Kasumi-1 (cell line): ENCODE measurements around the gene FAM20C.
"Not testable (repeated sequence)": the region's sequence is repeated elsewhere in the genome, so short reads cannot be mapped to it uniquely, and the experiment has no call there.

Experiments
- DNase-seq, 2 experiments: peaks; one replicate each; lab custom pipeline; 2025; lab: John Stamatoyannopoulos, UW

The FAM20C gene

DNA sequence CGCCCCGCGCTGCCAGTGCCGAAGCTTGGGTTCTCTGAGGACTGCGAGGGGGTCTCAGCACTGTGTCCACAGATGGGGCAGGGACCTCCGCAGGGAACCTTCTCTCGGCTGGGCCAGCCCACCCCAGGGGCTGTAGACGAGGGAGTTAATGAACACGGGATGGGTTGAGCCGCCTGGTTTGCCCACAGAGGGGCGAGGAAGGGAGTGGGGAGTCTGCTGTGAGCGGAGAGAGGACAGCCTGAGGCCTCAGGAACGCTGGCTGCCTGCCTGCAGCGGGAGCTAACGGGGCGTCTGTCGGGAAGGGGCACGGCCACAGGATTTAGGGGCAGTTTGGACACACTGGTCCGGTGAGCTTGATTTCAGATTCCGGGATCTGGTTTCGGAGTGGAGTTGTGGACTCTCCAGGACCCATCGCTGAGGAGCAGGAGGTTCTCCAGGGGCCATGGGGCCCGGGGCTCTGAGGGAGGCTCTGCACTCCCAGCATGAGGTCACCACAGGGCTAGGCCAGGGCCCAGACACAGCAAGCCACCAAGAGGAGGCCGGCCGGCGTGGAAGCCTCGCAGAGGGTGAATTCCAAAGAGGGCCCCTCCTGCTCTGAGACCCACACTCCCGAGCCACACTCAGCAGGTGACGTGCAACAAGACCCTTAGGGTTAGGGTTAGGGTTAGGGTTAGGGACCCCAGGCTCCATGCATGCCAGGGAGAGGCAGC, 19.0 kb upstream of the FAM20C start:
- no peak for DNase-seq

DNA sequence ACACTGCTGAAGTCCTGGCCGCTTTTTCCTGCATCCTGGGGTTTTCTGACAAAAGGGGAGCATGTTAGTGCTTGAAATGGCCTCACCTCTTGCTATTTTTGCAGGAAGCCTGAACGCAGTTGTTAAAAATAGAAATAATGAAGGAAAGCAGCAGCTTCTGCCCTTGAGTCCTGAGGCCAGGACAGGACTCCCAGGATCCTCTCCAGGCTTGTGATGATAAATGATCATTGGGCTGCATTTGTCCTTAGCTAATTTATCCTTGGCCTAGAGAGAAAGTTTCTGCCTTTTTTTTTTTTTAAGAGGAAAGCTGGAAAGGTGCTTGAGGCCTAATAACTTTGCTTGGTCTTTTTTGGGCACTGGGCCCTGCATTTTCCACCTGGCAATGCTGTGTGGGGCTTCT, 17.7 kb upstream of the FAM20C start:
- no peak for DNase-seq

DNA sequence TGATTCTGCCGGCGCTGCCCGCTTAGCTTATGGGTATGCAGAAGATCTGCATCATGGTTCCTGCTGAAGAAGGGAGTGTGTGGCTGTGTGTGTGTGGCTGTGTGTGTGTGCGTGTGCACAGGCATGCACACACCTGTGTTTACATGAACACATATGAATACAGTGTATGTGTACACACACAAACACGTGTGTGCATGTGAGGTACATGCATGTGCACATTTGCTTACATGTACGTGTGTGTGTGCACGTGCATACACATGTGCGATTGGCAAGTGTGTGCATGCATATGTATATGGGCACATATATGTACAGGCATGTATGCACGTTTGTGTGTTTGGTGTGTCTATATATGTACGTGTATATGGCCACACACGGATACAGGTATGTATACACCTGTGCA, 16.4 kb upstream of the FAM20C start:
- DNase-seq = no peak

DNA sequence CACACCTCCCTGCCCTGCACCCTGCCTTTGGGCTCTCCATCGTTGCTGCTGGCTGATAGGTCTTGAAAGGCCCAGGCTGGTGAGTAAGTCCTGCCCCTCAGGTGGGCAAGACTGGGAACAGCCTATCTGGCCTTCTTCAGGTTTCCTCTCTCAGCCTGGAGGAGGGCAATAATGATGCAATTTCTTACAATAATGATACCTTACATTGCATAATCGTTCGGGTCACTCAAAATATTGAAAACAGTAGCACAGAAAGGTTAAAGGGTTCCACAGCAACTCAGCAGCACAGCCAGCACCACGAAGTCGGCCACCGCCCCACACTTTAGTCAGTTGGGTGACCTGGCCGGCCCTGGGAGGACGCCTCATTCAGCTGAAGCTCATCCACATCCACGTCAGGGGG, 16.0 kb upstream of the FAM20C start:
- no peak for DNase-seq

DNA sequence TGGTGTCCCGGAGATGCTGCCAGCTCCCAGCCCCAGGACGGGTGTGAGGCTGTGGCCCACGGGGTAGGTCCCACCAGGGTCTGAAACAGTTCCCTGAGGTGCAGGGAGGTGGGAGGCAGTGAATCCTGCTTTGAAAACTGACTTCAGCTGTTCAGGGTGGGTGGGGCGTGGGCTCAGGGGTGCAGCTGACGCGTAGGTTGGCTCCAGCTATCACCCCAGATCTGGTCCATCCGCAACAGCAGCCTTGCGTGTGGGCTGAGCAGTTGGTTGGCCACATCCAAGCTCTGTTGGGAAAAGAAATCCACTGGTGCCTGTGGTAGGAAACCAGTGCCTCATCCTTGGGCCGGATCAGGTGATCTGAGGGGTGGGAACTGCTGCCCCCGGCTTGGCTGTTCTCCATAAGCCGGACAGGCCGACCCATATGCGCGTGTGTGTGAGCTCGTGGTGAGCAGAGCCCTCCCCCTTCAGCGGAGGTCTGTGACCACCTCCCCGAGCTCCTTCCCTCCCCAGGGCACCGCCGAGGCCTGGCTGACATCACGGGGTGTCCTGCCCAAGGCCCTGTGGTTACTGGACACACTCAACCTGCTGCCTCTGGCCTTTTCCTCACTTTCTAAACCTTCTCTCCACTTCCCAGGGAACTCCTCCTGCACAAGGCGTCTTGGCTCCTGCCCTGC, 15.4 kb upstream of the FAM20C start:
- DNase-seq = no peak

DNA sequence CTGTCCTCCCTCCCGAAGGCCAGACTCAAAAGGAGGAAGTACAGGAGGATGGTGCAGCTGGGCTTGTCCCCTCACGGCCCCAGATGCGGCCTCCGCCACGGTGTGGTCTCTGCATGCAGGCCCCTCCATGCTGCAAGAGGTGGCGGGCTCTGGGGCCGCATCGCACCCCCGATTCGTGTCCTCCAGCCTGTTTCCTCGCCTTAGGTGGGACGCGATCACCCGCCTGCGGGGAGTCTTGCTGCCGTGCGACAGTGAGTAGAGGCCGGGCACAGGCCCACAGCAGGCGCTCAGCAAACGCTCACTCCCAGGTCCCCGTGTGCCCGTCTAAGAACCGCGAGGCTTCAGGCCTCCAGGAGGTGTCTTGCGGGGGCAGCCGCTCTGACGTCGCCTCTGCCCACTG, 13.9 kb upstream of the FAM20C start:
- DNase-seq = no peak

DNA sequence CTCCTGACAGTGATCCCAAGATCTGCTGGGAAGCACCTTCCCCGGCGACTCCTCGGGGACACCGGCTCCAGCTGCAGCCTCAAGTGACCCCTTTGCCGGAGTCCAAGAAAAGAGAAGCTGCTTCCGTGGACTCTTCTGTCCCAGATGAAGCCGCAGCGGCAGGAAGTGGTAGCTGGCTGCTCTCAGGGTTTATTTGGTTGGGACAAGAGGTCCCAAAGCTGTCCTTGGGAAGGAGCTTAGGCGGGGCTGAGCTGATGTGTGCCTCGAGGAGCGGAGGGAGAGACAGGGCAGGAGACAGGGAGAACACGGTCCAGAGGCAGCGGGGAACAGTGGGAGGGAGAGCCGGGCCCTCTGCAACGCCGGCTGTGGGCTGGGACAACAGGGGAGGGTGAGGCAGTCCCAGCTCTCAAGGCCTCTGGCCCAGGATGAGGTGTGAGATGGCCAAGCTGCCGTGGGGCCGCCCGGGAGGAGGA, 13.1 kb upstream of the FAM20C start:
- DNase-seq = no peak

DNA sequence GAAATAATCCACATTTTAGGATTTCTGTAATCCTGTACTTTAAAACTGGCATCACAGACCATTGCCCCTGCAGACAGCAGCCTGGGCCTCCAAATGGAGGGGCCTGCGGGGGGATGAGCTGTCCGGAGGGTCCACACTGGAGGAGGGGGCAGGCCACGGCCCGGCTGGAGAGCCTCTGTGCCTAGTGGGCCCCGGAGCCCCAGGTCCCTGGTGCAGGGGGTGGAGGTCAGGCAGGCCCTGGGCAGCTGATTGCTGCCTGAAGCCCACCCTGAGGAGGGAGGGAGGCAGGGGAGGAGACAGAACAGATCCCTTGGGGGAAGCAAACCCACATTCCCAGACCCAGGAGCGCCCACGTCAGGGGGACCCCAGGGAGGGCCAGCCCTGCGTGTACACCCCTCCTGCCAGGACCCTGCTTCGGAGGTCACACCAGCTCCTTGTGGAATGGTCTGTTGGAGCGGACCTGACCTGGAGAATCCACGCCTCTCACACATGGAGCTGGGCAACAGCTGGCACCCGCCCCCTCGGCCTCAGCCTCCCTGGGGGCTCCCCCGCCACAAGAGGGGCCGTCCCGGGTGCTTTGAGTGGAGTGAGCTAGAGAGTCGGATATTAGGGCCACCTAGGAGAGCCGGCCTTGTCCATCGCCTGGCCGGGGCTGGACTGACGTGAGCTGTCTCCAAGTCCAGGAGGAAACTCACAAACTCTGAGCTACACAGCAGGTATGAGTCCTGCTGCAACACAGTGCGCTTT, 12.2 kb upstream of the FAM20C start:
- DNase-seq = no peak

DNA sequence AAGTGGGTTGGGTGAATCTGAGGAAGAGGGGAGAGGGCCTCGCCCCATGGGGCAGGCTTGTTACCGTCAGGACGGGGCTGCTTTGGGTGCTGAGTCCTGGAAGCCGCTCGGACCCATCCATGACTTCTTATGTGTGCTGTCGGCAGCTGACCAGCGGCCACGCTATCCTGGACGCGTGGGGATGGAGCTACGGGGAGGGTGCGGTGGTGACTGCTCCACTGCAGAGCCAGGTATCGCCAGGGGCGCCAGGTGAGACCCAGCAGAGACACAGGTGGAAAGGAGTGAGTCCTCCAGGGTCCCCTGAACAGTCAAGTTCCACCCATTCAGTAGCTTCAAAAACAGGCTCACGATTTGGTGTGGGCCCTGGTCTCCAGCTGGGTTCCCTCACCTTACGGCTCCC, 10.6 kb upstream of the FAM20C start:
- no peak for DNase-seq

DNA sequence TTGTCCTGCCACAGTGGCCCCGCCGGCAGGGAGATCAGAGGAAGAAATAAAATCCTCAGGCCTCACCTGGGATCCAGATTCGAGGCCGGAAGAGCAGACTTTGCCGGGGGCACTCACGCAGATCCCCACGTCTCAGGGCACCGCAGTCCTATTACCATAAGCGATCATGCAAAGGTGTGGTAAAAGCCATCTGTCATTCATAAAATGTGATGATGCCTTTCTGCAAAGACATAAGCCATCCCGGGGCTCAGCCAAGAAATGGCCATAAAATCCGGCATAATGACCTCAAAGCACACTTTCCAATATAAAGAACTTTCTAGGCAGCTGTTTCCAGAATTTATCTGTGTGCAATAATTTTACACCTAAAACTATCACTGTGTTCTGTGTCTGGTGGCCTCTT, 9.9 kb upstream of the FAM20C start:
- DNase-seq = not testable (repeated sequence)

DNA sequence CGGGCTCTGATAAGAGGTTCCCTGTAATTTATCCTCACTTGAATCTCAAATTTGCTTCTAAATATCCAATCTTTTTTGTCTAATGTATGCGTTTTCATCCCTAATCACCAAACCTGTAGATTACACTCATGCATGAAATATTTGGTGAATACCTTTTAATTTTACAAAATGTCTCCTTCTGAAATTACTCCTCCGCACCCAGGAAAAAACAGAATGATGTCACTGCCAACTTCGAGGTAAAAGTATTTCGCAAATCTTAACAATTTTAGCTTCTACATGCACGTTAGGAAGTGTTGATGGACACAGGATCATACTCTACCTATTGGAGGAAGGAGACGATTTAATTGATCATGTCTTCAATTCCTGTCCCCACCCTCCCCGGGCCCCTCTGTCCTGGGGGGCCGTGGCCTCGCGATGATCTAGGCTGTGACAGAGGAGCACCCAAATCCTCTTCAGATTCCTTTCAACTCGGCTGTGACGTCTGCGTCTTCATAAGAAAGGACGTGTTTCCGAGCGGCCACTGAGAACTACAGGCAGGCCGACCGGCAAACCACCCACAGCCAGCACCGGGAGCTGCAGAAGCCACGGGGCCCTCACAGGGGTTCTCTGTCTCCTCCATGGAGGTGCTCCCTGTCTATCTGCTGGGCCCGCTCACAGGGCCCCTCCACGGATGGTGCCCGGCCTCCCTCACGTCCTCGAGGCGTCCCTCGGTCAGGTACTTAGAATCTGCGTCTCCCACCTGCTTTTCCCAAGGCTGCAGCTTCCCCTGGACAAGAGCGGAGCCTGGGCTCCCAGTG, 8.7 kb upstream of the FAM20C start:
- no peak for DNase-seq

DNA sequence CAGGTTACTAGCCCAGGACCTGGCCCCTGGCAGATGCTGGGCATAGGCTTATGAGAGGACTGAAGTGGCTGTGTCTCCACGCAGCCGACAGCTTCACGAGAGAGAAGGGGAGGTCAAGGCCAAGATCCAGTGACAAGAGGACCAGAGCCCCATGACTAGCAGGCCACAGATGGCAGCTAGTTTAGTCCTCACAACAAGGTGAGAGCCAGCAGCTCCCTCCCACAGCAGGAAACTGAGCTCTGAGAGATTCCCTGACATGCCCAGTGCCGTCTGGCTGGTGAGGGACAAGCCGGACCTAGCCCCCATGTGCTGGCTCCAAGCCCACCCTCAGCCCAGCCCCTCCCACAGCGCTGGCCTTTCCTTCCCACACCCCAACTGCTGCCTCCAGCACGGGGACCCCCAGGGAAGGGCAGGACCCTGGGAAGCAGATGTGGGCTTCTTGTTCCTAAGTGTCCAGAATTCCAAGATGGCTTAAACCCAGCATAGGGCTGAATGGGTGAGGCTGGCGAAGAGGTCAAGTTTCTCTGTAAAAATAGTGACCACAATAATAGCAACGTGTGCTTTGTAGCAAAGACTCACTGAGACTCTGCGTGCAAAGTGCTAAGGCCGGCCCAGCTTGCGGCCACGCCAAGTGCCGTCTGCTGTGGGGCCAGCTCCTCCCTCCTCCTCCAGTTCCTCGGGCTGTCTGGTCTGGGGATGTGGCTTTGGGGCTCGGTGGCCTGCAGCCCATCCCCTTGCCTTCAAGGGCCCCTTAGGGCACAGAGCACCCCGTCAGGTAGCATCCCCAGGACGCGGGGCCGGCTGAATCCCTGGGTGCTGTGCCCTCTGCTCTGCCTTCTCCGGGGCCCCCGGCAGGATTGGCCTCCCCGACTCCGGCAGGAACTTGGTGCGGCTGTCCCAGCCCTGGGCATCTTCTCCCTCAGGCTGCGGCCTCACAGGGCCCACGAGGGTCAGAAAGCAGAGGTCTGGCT, 7.8 kb upstream of the FAM20C start:
- no peak for DNase-seq

DNA sequence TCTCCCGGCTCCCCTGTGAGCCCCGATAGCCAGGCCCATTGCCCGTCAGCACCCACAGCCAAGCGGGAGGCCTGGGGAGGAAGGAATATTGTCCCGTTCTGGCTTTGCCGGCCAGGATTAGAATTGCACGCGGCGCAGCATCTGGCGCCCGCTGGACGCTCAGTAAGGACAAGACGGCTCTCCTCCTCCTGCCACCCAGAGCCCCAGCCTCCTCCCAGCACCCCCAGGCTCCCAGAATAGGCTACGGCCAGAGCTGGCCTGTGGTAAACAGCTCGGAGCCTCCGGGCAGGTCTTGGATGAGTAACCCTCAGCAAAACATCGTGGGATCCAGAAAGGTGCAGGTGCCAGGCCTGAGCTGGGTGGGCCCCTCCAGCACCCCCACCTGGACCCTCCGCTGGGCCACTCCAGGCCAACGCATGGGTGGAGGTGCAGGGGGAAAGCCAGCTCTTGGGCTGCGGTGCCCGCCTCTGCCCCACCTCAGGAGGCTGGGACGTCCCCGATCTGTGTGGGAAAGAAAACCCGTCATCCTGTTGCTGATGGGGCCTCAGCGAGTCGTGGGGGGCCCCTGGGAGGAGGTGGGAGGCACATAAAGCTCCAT, 5.8 kb upstream of the FAM20C start:
- DNase-seq = no peak

DNA sequence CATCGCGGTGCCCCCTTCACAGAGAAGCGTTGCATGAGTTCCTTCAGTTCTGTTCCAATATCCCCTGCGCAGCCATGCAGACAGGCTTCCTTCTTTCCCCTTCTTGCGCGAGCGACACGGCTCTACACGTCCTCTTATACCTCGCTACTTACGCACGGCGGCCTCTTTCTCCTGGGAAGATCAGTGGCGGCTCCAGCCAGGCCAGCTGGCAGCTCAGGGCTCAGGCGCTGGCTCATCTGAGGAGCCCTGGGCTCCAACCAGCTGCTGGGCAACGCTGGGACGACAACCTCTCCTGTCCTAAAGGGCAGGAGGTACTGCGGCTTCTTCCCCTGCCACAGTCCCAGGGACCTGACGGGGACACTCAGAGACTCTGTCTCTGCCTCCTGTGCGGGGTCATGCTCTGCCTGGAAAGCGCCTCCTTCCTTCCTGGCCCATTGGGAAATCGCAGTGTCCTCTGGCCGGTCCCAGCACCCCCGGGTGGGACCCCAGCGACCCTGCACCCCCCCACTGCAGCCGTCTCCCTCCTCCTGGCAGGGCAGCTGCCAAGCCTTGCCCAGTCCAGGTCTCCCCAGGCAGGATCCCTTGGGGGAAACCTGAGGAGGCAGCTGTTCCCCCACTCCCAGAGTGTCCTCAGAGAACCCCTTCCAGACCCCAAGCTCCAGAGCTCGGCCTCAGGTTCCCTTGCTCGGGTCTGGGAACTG, 5.0 kb upstream of the FAM20C start:
- peak; percentile 26 to 52 for DNase-seq

DNA sequence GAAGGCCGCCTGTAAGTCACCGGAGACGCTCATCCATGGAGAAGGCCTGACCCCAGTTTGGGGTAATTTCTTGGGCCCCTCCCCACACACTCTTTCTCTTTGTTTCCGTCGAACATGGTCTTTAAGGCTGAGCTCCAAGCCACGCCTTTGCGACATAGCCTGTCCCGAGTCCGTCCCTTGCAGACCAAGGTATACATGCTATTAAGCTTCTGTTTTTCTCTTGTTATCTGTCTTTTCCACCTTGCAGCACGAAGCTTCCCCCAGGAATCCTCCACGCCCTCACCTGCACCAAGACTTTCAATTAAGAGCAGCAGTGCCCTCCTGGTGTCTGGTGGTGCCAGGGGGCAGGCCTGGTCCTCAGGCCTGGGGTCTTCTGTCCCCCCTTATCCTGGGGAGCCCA, 4.2 kb upstream of the FAM20C start:
- no peak for DNase-seq

DNA sequence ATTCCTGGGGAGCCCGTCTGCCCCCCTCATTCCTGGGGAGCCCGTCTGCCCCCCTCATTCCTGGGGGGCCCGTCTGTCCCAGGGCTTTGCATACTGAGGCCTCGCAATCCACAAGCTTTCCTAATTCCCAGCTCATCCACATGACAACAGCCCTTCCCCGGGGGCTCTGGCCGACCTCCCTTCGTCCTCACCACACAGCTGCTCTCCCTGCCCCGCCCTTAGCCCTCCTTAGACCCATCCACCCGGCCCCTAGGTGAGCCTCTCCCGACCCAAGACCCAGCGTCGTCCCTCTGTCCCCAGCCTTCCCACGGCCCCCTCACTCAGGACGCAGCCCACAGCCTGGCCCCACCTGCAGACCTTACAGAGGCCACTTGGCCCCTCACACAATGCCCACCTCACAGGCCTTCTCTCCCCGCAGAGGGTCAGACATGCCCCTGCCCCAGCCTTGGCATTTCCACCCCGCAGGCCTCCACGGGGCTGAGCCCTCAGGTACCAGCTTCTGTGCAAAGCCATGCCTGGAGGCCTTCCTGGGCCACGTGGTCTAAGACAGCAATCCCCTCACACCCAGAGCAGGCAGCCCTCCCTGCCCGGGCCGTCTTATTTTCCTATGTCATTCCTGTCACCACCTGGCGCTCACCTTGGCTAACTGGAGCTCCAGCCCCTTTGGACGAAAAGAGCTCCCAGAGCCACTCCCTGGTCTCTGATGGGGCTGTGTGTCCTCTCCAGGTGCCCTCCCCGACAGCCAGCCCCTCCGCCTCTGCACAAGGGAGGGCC, 3.5 kb upstream of the FAM20C start:
- DNase-seq = no peak

DNA sequence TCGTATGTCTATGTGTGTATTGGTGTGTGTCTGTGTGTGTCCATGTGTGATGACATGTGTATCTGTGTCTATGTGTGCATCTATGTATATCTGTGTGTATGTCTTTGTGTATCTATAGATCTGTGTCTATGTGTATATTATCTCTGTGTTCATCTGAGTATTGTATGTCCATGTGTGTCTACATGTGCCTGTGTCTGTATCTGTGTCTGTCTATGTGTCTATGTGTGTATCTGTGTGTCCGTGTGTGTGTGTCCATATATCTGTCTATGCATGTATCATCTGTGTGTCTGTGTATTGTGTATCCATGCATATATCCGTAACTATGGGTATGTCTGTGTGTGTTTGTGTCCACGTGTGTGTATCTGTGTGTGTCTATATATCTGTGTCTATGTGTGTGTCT, 2.7 kb upstream of the FAM20C start:
- no peak for DNase-seq

DNA sequence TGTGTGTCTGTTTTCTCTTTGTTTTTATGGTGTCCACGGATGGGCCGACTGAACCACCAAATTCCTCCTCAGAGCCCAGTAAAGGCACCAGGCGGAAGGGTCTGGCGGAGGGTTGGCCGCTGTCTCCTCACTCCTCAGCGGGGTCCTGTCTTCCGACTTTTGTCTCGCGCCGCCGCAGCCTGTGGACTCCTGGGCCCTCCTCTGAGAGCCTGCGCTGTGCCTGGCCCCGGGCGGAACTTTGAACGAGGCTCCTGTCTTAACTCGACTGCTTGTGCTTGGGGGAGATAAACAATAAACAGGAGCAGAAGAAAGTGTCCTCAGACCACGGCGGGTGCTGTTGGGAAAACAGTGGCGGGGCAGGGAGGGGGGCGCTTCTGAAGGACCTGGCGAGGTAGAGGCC, 2.2 kb upstream of the FAM20C start:
- DNase-seq = no peak
